Epithelial cell of prostate (primary cell): Measurements from ENCODE around the gene DMKN.
A peak's percentile ranks its signal among the peaks of the same experiment; 100 is the strongest.

Source experiments
- DNase-seq: peaks from one replicate; pipeline ENCODE4 v3.0.0-alpha.2; 2011; ENCODE audit warnings: low read depth, low spot score
- H3K27ac ChIP-seq: fragments of 450-650 bp; 2 replicates; pipeline ENCODE4 v1.5.1; 2017; ENCODE audit warnings: mild to moderate bottlenecking

Gene DMKN

GRCh38 chr19:35551091-35551810 lies 37.8 kb upstream of the DMKN start:
- DNase-seq = no peak
- no peak overlapping the region for H3K27ac ChIP-seq

GRCh38 chr19:35549879-35550523 lies 36.6 kb upstream of the DMKN start:
- no peak for DNase-seq
- H3K27ac ChIP-seq = no peak overlapping the region

- DNase-seq = no peak
- H3K27ac ChIP-seq = no peak overlapping the region
Measured at GRCh38 chr19:35549174-35549788, 35.8 kb upstream of the DMKN start.

- H3K27ac ChIP-seq = no peak overlapping the region
- no peak for DNase-seq
Measured at GRCh38 chr19:35546532-35546931, 33.1 kb upstream of the DMKN start.

- DNase-seq = no peak
- peak overlapping the region; percentile 59 for H3K27ac ChIP-seq
Measured at GRCh38 chr19:35545855-35546381, 32.5 kb upstream of the DMKN start.

- DNase-seq = peak; percentile 18
- H3K27ac ChIP-seq = peak within 1 kb of the TSS; percentile 59
Measured at GRCh38 chr19:35545001-35545854, 31.8 kb upstream of the DMKN start, which contains the start of gene TMEM147. Gene TMEM147, plus strand, starts transcription at chr19:35545626. Its CDS starts 114 bp downstream, at chr19:35545740.

- peak overlapping the region; percentile 59 for H3K27ac ChIP-seq
- DNase-seq = no peak
Measured at GRCh38 chr19:35544110-35544802, 30.8 kb upstream of the DMKN start.

- no peak overlapping the region for H3K27ac ChIP-seq
- DNase-seq = no peak
Measured at GRCh38 chr19:35543280-35544109, 30.0 kb upstream of the DMKN start.

GRCh38 chr19:35542209-35542608 lies 28.8 kb upstream of the DMKN start:
- DNase-seq = no peak
- H3K27ac ChIP-seq = no peak overlapping the region

GRCh38 chr19:35540356-35540927 lies 27.0 kb upstream of the DMKN start:
- no peak overlapping the region for H3K27ac ChIP-seq
- no peak for DNase-seq

GRCh38 chr19:35539850-35540249 lies 26.4 kb upstream of the DMKN start:
- no peak for DNase-seq
- H3K27ac ChIP-seq = no peak overlapping the region

GRCh38 chr19:35539314-35539713 lies 25.9 kb upstream of the DMKN start:
- no peak overlapping the region for H3K27ac ChIP-seq
- no peak for DNase-seq

GRCh38 chr19:35534803-35535480 lies 21.5 kb upstream of the DMKN start:
- DNase-seq = no peak
- no peak overlapping the region for H3K27ac ChIP-seq

GRCh38 chr19:35533822-35534392 lies 20.5 kb upstream of the DMKN start:
- H3K27ac ChIP-seq = no peak overlapping the region
- DNase-seq = no peak

GRCh38 chr19:35533201-35533821 lies 19.9 kb upstream of the DMKN start, which contains the start of gene GAPDHS:
Gene GAPDHS, plus strand, starts transcription at chr19:35533456. Its CDS starts 72 bp downstream, at chr19:35533528.
- DNase-seq = no peak
- H3K27ac ChIP-seq = no peak within 1 kb of the TSS

- no peak for DNase-seq
- H3K27ac ChIP-seq = peak overlapping the region; percentile 35
Measured at GRCh38 chr19:35531291-35531690, 17.8 kb upstream of the DMKN start.
